Smooth muscle cell (in vitro differentiated cells): ENCODE data around the gene AFMID. TPM values are rescaled to one million over a fixed set of nuclear protein-coding genes. Genes with fewer than 3 reads are reported as not detected.
A peak's percentile ranks its signal among the peaks of the same experiment; 100 is the strongest.

Source experiments
- DNase-seq: peaks from one replicate; lab custom pipeline; 2025; ENCODE audit not compliant: unreplicated experiment; lab: John Stamatoyannopoulos, UW
- H2AFZ ChIP-seq: fragments of 200-600 bp; sonication (generic); 2 replicates; pipeline ENCODE4 v1.6.0; 2016; ENCODE audit warnings: antibody characterized with exemption, low read depth, mild to moderate bottlenecking
- H3F3A ChIP-seq: fragments of 200-600 bp; sonication (generic); 2 replicates; pipeline ENCODE4 v1.6.0; 2017; ENCODE audit warnings: antibody characterized with exemption, low read depth
- H3K27ac ChIP-seq: fragments of 200-600 bp; sonication (generic); 2 replicates; pipeline ENCODE4 v1.5.1; 2016; ENCODE audit warnings: low read depth, mild to moderate bottlenecking
- H3K27me3 ChIP-seq: fragments of 200-600 bp; sonication (generic); 2 replicates; pipeline ENCODE4 v1.6.1; 2016; ENCODE audit warnings: low read depth, mild to moderate bottlenecking
- H3K36me3 ChIP-seq: fragments of 200-600 bp; sonication (generic); 2 replicates; pipeline ENCODE4 v1.5.1; 2016; ENCODE audit warnings: low read depth
- H3K4me1 ChIP-seq: fragments of 200-600 bp; sonication (generic); 2 replicates; pipeline ENCODE4 v1.5.1; 2016; ENCODE audit warnings: low read depth
- H3K4me2 ChIP-seq: fragments of 200-600 bp; sonication (generic); 2 replicates; pipeline ENCODE4 v1.6.0; 2016; ENCODE audit warnings: mild to moderate bottlenecking
- H3K4me3 ChIP-seq: fragments of 200-600 bp; sonication (generic); 2 replicates; pipeline ENCODE4 v1.5.1; 2016; ENCODE audit warnings: mild to moderate bottlenecking
- H3K79me2 ChIP-seq: fragments of 200-600 bp; sonication (generic); 2 replicates; pipeline ENCODE4 v1.6.0; 2016; ENCODE audit warnings: low read depth, mild to moderate bottlenecking
- H3K9ac ChIP-seq: fragments of 200-600 bp; sonication (generic); 2 replicates; pipeline ENCODE4 v1.6.0; 2016; ENCODE audit warnings: low read depth
- H3K9me3 ChIP-seq: fragments of 200-600 bp; sonication (generic); replicated peaks from 2 replicates; pipeline ENCODE4 v1.5.1; 2016; ENCODE audit warnings: low read depth
- H4K20me1 ChIP-seq: fragments of 200-600 bp; sonication (generic); 2 replicates; pipeline ENCODE4 v1.6.0; 2016; ENCODE audit warnings: low read depth
- CTCF ChIP-seq: fragments of 200-600 bp; sonication (generic); IDR thresholded peaks from 2 replicates; pipeline ENCODE4 v1.5.1; 2017; ENCODE audit warnings: borderline replicate concordance, mild to moderate bottlenecking, antibody characterized with exemption; ENCODE audit not compliant: insufficient read depth, poor library complexity, severe bottlenecking
- WGBS: methylation state at CpG from one replicate; pipeline ENCODE4 v1.1.7; 2016; ENCODE audit warnings: low lambda C conversion rate; 5-methylcytosine and 5-hydroxymethylcytosine counted together
- polyA plus RNA-seq: library from polyadenylated mRNA; unstranded; fragments of >200 nt; fragmentation: Nextera tagmentation; extraction: Ambion mirVana; gene quantifications from 2 replicates; pipeline ENCODE4 v1.2.1, GENCODE V29; 2016
- total RNA-seq: library from RNA; depleted of rRNA; stranded (reverse); fragments of >200 nt; gene quantifications from 2 replicates; pipeline ENCODE4 v1.2.3, GENCODE V29; 2014

AFMID gene
- total and polyA plus RNA-seq, 2 experiments from 2014 or later = 10.0 to 64.9 TPM

GRCh38 chr17:78180508-78180907 is 6.7 kb upstream of the AFMID start:
- Histone ChIP-seq H3K4me2 (peak overlapping the region; percentile 29), H3K9ac (no peak overlapping the region), H3F3A (peaks cover 13% of the 10 kb centered on the region), H4K20me1 (no peaks in the 10 kb centered on the region), H3K27ac (peak overlapping the region; percentile 78), H3K9me3 (no peaks in the 10 kb centered on the region), H3K4me1 (peaks cover 3% of the 10 kb centered on the region), H3K36me3 (no peaks in the 10 kb centered on the region), H3K4me3 (no peak overlapping the region), H3K79me2 (peaks cover 2% of the 10 kb centered on the region), H2AFZ (peak overlapping the region; percentile 84), H3K27me3 (no peaks in the 10 kb centered on the region)
- no peak for TF ChIP-seq CTCF
- DNase-seq = no peak
- WGBS = 85% methylated on average over 2 of the region's 2 CpGs

GRCh38 chr17:78182504-78182903 is 4.7 kb upstream of the AFMID start:
- Histone ChIP-seq H3K4me3 (no peak overlapping the region), H3K4me2 (no peak overlapping the region), H3F3A (peaks cover 13% of the 10 kb centered on the region), H3K4me1 (peaks cover 10% of the 10 kb centered on the region), H3K27me3 (no peaks in the 10 kb centered on the region), H3K79me2 (peaks cover 9% of the 10 kb centered on the region), H3K36me3 (no peaks in the 10 kb centered on the region), H3K9me3 (no peaks in the 10 kb centered on the region), H2AFZ (no peak overlapping the region), H3K27ac (no peak overlapping the region), H3K9ac (no peak overlapping the region), H4K20me1 (no peaks in the 10 kb centered on the region)
- DNase-seq = no peak
- TF ChIP-seq CTCF = no peak
- 95% methylated on average over 13 of the region's 13 CpGs for WGBS

- Histone ChIP-seq H3K27me3 (no peaks in the 10 kb centered on the region), H3K9me3 (no peaks in the 10 kb centered on the region), H3K27ac (no peak overlapping the region), H3K4me1 (peaks cover 16% of the 10 kb centered on the region), H3K4me2 (no peak overlapping the region), H3K36me3 (no peaks in the 10 kb centered on the region), H4K20me1 (no peaks in the 10 kb centered on the region), H3K9ac (no peak overlapping the region), H2AFZ (no peak overlapping the region), H3F3A (peaks cover 13% of the 10 kb centered on the region), H3K79me2 (peaks cover 9% of the 10 kb centered on the region), H3K4me3 (no peak overlapping the region)
- 94% methylated on average over 12 of the region's 12 CpGs for WGBS
- no peak for TF ChIP-seq CTCF
- no peak for DNase-seq
These were observed 3.2 kb upstream of the AFMID start for GRCh38 chr17:78183916-78184315.

GRCh38 chr17:78184351-78184750 is 2.8 kb upstream of the AFMID start:
- Histone ChIP-seq H4K20me1 (no peaks in the 10 kb centered on the region), H3K4me3 (no peak overlapping the region), H3K36me3 (no peaks in the 10 kb centered on the region), H3K4me1 (peaks cover 16% of the 10 kb centered on the region), H2AFZ (no peak overlapping the region), H3F3A (peaks cover 13% of the 10 kb centered on the region), H3K9ac (no peak overlapping the region), H3K79me2 (peaks cover 9% of the 10 kb centered on the region), H3K4me2 (no peak overlapping the region), H3K9me3 (no peaks in the 10 kb centered on the region), H3K27me3 (no peaks in the 10 kb centered on the region), H3K27ac (no peak overlapping the region)
- no peak for DNase-seq
- 96% methylated on average over 10 of the region's 10 CpGs for WGBS
- no peak for TF ChIP-seq CTCF
